Kidney epithelial cell (primary cell): Measurements from ENCODE around the gene PKD2. TPM values are rescaled to one million over a fixed set of nuclear protein-coding genes. Genes with fewer than 3 reads are reported as not detected.
"Not testable (repeated sequence)": the region's sequence is repeated elsewhere in the genome, so short reads cannot be mapped to it uniquely, and the experiment has no call there.

Experiments
- DNase-seq: peaks from one replicate; pipeline ENCODE4 v3.0.0-alpha.2; 2010; ENCODE audit warnings: low read depth
- H3K27me3 ChIP-seq: 2 replicates; pipeline ENCODE4 v1.6.0; 2011; ENCODE audit warnings: low read length; ENCODE audit not compliant: control insufficient read depth, insufficient read depth
- H3K36me3 ChIP-seq: 2 replicates; pipeline ENCODE4 v1.5.1; 2011; ENCODE audit warnings: low read length; ENCODE audit not compliant: control insufficient read depth, insufficient read depth
- H3K4me3 ChIP-seq: 2 replicates; pipeline ENCODE4 v1.5.1; 2011; ENCODE audit warnings: low read depth, mild to moderate bottlenecking, control low read depth, low read length
- CTCF ChIP-seq: IDR thresholded peaks from 2 replicates; pipeline ENCODE4 v1.5.1; 2011; ENCODE audit warnings: mild to moderate bottlenecking, moderate library complexity, low read length, control low read depth, inconsistent platforms; ENCODE audit not compliant: insufficient read depth, poor library complexity, severe bottlenecking
- total RNA-seq: library from RNA; depleted of rRNA; stranded (reverse); fragments of >200 nt; gene quantifications from 2 replicates; pipeline ENCODE4 v1.2.3, GENCODE V29; 2015

PKD2 gene
- total RNA-seq, 1 donor from 2014 or later: 31.6 TPM

GRCh38 chr4:88106205-88106604 lies 98.8 kb downstream of the PKD2 start:
- Histone ChIP-seq H3K36me3 (no peaks in the 10 kb centered on the region), H3K27me3 (no peaks in the 10 kb centered on the region), H3K4me3 (no peak overlapping the region)
- DNase-seq: no peak
- no peak for TF ChIP-seq CTCF

GRCh38 chr4:88107406-88108107 lies 100.1 kb downstream of the PKD2 start:
- no peak for TF ChIP-seq CTCF
- H3K36me3 ChIP-seq: no peaks in the 10 kb centered on the region
- DNase-seq: no peak
- no peak overlapping the region for H3K4me3 ChIP-seq
- H3K27me3 ChIP-seq: no peaks in the 10 kb centered on the region

- not testable (repeated sequence) for DNase-seq, H3K36me3 ChIP-seq, H3K4me3 ChIP-seq, H3K27me3 ChIP-seq
Measured at GRCh38 chr4:88108108-88108465, 100.7 kb downstream of the PKD2 start.

- no peak for TF ChIP-seq CTCF
Measured at GRCh38 chr4:88108747-88109122, 101.3 kb downstream of the PKD2 start.

GRCh38 chr4:88109123-88109881 lies 101.9 kb downstream of the PKD2 start:
- Histone ChIP-seq H3K27me3 (no peaks in the 10 kb centered on the region), H3K4me3 (no peak overlapping the region), H3K36me3 (no peaks in the 10 kb centered on the region)
- DNase-seq: no peak
- no peak for TF ChIP-seq CTCF

More at GRCh38 chr4:88108747-88109122, 101.3 kb downstream of the PKD2 start:
- no peaks in the 10 kb centered on the region for H3K27me3 ChIP-seq
- H3K4me3 ChIP-seq: no peak overlapping the region
- H3K36me3 ChIP-seq: no peaks in the 10 kb centered on the region
- DNase-seq: no peak

GRCh38 chr4:88110826-88111225 lies 103.4 kb downstream of the PKD2 start:
- TF ChIP-seq CTCF: no peak
- no peaks in the 10 kb centered on the region for H3K36me3 ChIP-seq
- no peaks in the 10 kb centered on the region for H3K27me3 ChIP-seq
- no peak overlapping the region for H3K4me3 ChIP-seq
- no peak for DNase-seq
